GM19463 (cell line): ENCODE measurements around the gene RLF.

ENCODE experiments used
- ATAC-seq: cut with Tn5 transposase; IDR thresholded peaks from one replicate; pipeline ENCODE4 v1.9.1; 2021; ENCODE audit warnings: mild to moderate bottlenecking, moderate library complexity; ENCODE audit not compliant: unreplicated experiment

Gene RLF

DNA sequence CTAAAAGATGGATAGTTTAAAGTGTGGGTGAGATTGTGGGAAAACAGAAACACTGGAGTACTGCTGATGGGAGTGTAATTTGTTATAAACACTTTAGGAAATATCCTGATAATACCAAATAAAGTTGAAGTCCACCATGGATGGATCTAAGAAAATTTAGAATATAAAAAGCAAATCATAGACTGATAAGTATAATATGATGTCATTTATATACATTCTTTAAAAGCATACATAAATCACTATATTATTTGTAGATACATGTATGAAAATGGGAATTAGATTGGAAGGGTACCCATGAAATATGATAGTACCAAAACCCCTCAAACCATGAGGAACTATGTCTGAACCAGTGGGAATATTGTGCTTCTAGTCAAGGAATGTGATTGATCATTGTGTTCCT is 104.7 kb downstream of the RLF start:
- ATAC-seq = no peak

DNA sequence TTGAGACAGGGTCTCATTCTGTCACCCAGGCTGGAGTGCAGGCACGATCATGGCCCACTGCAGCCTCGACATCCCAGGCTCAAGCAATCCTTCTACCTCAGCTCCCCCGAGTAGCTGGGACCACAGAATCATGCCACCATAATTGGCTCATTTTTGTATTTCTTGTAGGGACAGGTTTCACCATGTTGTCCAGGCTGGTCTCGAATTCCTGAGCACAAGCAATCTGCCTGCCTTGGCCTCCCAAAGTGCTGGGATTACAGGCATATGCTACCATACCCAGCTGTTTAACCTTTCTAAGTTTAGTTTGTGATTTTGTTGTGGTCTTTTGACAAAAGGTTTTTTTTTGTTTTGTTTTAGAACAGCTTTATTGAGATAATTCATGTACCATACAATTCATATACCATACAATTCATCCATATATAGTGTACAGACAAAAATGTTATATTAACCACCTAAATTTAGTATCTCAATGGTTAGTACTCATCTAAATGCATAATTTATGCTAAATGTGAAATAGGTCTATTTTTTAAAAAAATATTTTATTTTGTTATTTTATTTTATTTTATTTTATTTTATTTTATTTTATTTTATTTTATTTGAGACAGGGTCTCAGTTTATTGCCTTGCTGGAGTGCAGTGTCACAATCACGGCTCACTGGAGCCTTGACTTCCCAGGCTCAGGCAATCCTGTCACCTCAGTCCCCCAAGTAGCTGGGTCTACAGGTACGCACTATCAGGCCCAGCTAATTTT is 105.8 kb downstream of the RLF start:
- ATAC-seq = no peak

- no peak for ATAC-seq
Measured at GRCh38 chr1:40267767-40268187, 106.6 kb downstream of the RLF start.

- ATAC-seq = no peak
Measured at GRCh38 chr1:40268211-40268610, 107.0 kb downstream of the RLF start.

DNA sequence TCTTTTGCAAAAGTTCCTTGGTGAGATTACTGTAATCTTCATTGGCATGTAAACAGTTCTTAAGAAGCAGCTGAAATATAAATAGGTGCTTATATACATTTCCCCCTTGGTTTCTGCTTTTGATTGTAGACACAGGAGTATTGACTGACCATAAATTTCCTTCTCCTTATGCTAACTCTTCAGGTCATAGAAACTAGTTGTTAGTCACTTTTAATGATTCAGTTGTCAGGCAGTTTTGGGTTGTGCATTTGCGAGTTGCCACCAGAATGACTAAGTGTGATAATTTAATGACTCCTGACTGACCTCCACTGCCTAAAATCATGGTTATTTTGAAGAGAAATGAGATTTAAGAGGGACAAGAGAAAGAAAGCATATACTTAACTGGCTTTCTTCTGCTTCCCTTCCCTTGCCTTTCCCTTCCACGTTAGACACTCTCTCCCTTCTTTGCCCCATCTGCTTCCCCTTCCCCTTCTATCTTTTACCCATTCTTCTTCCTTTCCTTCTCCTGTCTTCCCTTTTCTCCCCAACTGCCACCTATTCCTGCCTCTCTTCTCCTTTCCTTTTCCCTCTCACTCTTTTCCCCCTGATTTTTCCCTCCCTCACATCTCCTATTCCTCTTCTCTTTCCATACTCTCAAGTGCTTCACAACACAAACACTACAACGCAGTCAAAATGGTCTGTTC is 109.1 kb downstream of the RLF start:
- ATAC-seq = no peak

GRCh38 chr1:40272653-40273213 is 111.5 kb downstream of the RLF start:
- ATAC-seq = no peak

GRCh38 chr1:40273547-40274166 is 112.5 kb downstream of the RLF start:
- no peak for ATAC-seq

DNA sequence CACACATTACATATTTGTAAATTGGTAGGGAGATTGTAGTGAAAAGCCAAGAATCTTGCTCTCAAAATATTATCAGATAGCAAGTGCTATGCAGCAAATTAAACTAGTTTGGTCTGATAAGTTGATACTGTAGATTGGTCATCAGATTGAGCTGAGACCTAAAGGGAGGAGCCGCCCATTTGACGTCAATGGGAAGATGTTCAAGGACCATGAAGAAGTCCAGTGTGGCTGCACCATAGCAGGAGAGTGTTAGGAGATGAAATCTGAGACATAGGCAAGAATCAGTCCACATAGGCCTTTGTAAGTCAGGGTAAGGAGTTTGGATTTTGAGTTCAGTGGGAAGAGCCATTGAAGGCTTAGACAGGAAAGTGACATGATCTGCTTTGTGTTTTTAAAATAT is 113.1 kb downstream of the RLF start:
- no peak for ATAC-seq

- ATAC-seq = no peak
Measured at GRCh38 chr1:40276122-40276521, 114.9 kb downstream of the RLF start.

- ATAC-seq = no peak
Measured at GRCh38 chr1:40281853-40282252, 120.7 kb downstream of the RLF start.
